ENCODE measurements around the gene TXNDC16.
"Not testable (repeated sequence)": the region's sequence is repeated elsewhere in the genome, so short reads cannot be mapped to it uniquely, and the experiment has no call there.

TXNDC16 gene, protein sequence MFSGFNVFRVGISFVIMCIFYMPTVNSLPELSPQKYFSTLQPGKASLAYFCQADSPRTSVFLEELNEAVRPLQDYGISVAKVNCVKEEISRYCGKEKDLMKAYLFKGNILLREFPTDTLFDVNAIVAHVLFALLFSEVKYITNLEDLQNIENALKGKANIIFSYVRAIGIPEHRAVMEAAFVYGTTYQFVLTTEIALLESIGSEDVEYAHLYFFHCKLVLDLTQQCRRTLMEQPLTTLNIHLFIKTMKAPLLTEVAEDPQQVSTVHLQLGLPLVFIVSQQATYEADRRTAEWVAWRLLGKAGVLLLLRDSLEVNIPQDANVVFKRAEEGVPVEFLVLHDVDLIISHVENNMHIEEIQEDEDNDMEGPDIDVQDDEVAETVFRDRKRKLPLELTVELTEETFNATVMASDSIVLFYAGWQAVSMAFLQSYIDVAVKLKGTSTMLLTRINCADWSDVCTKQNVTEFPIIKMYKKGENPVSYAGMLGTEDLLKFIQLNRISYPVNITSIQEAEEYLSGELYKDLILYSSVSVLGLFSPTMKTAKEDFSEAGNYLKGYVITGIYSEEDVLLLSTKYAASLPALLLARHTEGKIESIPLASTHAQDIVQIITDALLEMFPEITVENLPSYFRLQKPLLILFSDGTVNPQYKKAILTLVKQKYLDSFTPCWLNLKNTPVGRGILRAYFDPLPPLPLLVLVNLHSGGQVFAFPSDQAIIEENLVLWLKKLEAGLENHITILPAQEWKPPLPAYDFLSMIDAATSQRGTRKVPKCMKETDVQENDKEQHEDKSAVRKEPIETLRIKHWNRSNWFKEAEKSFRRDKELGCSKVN

GRCh38 chr14:52552063-52552988 lies at the start of gene TXNDC16, which contains the start of gene GPR137C:
Gene TXNDC16, minus strand, starts transcription at chr14:52552505. Its CDS starts 8,948 bp downstream, at chr14:52543557.
Gene GPR137C, plus strand, starts transcription at chr14:52552836. Its CDS starts 312 bp downstream, at chr14:52553148.
- DNase-seq = peak; percentile 99

GRCh38 chr14:52599974-52600373 lies 47.7 kb upstream of the TXNDC16 start:
- no peak for DNase-seq

GRCh38 chr14:52598568-52598967 lies 46.3 kb upstream of the TXNDC16 start:
- no peak for DNase-seq

DNA sequence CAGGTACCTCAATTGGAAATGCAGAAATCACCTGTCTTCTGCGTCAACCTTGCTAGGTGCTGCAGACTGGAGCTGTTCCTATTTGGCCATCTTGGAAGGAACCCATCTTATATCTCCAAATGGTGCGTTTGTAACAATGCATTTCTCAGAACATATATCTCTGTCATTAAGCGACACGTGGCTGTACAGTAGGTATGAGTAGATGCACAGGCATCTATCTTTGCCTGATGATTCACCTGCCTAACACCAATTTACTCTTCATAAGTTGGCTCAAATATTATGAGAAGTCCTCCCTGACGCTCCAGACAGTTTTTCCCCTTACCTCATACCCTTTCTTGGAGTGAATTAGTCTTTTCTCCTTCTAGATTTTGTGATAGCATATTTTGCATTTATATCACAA lies 44.6 kb upstream of the TXNDC16 start:
- no peak for DNase-seq

DNA sequence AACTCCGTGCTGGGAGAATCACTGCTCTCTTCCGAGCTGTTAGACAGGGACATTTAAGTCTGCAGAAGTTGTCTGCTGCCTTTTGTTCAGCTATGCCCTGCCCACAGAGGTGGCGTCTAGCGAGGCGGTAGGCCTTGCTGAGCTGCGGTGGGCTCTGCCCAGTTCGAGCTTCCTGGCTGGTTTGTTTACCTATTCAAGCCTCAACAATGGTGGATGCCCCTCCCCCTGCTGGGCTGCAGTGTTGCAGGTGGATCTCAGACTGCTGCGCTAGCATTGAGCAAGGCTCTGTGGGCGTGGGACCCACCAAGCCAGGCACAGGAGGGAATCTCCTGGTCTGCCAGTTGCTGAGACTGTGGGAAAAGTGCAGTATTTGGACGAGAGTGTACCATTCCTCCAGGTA lies 44.0 kb upstream of the TXNDC16 start:
- DNase-seq = no peak

DNA sequence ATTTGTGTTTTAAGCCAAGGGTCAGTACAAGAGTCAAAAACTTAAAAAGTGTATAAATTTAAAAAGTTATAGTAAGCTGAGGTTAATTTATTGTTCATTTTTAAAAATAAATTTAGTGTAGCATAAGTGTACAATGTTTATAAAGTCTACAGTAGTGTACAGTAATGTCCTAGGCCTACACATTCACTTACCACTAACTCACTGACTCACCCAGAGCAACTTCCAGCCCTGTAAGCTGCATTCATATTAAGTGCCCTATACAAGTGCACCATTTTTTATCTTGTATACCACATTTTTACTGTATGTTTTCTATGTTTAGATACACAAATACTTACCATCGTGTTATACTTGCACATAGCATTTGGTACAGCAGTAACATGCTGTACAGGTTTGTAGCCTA lies 38.0 kb upstream of the TXNDC16 start:
- DNase-seq = no peak

GRCh38 chr14:52589646-52590045 lies 37.3 kb upstream of the TXNDC16 start:
- DNase-seq = no peak

DNA sequence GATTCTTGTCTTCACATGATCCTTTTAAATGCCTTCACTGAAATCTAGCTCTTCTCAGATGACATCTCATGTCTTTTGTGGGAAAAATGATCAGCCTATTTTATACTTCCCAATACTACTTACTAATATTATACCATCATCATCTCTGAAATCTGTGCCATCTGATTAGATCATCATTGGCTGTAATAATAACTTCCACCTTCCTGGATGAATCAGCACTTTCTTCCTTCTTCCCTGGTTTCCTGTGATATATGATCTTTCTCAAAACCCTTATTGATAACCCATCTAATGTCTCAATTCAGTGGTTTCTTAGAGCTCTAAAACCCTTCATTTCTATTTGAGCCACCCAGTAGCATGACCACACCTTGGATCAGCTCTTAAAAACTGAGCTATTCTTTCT lies 31.2 kb upstream of the TXNDC16 start:
- no peak for DNase-seq

DNA sequence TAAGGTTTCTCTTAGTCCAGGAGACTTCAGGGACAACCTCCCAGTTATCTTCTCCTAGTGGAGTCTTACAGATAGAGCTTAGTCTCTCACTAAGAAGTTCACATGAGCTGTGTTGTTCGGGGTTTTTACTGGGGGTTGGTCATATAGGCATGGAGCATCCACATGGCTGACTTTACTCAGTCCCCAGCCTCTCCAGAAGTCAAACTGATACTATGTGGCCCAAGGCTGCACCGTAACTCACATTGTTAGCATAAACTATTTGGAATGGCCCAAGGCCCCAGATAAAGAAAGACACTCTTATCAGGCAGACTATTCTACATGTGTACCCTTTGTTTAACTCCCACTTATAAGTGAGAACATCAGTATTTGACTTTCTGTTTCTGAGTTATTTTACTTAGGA lies 23.6 kb upstream of the TXNDC16 start:
- no peak for DNase-seq

DNA sequence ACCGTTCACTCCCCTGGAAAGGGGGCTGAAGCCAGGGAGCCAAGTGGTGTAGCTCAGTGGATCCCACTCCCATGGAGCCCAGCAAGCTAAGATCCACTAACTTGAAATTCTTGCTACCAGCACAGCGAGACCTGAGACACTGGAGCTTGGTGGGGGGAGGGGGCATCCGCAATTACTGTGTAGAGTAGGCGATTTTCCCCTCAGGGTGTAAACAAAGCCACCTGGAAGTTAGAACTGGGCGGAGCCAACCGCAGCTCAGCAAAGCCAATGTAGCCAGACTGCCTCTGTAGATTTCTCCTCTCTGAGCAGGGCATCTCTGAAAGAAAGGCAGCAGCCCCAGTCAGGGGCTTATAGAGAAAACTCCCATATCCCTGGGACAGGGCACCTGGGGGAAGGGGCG lies 16.1 kb upstream of the TXNDC16 start:
- not testable (repeated sequence) for DNase-seq

GRCh38 chr14:52563120-52563519 lies 10.8 kb upstream of the TXNDC16 start:
- no peak for DNase-seq

DNA sequence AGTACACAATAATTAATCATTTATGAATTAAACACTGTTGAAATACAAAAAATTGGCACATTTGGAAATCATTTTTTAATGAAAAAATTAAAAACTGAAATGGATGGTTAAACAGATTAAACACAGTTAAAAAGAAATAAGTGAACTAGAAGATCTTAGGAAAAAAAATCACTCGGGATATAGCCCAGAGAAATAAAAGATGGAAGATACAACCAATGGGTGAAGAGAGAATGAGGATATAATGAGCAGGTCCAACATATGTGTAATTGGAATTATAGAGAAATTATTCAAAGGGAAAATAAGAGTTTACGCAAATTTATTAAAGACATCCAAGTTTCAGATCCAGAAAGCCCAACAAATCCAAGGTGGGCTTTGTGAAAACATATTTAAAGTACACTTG lies 6.4 kb upstream of the TXNDC16 start:
- no peak for DNase-seq

DNA sequence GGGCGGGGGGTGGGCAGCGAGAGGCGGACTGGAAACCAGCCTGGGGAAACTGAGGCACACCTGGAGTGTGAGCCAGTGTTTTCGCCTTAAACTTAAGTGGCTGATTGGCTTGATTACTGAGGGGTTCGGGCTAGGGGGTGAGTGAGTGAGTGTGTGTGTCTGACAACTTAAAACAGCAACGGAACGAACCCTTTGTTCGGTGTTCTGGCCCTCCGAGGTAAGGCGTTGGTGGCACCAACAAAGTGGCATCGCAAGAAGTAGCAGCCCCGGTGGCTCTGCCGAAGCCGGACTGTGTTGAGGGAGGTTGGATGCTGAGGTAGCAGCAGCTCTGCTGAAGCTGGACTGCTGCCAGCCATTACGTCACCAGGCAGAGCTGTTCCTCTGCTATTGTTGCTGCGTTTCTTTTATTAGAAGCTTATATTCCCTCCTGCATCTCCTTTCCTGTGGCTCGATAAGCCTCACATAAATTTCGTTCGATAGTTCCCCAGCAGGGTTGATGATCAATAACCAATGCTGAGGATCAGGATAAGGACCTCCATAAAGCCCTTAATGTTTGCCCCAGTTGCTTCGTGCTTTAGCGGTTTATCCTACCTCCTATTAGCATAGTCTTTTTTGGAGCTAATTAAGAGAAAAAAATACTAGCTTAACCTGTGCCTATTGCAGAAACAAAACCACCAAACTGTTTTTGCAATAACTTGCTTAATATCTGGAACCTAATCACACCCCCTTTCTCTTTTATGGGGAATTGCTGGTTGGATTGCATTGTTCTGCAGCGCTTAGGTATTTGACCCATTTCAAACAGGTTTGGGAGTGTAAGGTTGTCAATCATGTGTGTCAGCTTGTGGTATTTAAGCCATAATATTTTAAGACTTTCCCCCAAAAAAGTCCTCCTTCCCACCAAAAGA lies 1.6 kb upstream of the TXNDC16 start:
- DNase-seq = peak; percentile 85 to 86

- DNase-seq = peak in 1 of 2 donors; percentile 5
Observed at GRCh38 chr14:52553002-52553670, 831 bp upstream of the TXNDC16 start.

- peak in 1 of 2 donors; percentile 15 for DNase-seq
Observed at GRCh38 chr14:52551696-52552062, 626 bp downstream of the TXNDC16 start.

- no peak for DNase-seq
Observed at GRCh38 chr14:52551205-52551604, 1.1 kb downstream of the TXNDC16 start.

DNA sequence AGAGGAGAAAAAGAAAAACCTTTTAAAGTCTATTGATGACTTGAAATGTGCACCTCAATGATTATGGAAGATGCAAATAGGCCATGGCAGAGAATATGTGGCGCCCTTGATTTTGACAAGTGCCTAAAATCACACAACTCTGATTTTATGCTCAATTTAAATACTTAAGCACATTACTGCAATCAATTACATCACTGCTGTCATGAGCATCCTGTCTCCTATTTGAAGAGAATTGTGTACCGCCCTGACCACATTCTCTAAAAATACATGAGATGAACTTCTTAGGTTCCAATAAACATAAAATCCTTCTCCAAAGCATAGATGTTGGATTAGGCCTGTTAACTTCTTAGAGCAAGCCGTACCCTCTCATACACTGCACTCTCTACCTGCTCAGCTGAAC lies 1.6 kb downstream of the TXNDC16 start:
- DNase-seq = no peak

DNA sequence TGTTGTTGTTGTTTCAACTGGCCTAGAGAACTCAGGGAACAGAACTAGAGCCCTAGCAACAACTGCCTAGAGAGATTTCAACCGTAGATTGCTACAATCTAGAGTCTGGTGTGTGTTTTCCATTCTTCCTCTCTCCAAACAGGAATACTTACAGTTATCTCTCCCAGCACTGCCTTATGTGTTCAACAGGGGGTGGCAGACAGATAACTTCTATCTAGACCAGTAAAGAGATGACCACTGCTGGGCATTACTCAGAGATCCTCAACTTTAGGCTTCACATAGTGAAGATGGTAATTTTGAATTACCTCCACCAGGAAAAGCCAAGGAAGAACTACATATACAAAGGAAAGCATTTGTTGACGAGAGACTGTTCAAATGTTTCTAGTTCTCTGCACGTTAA lies 4.8 kb downstream of the TXNDC16 start:
- no peak for DNase-seq

DNA sequence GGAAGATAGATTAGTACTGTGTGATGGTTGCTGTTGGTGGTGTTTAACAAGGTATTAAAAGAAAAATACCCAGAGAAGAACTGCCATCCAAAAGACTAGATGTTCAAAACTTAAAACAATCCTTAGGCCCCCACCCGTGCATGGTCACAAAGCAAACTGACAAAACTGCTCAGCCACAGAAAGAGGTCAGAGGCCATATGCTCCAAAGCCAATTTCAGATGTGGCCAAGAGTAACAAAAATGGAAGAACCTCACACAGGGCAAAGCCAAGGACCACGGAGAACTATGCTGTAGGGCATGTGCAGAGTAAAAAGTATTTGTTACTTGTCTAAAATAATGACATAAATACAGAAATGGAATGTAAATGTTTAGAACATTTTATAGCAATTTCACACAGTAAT lies 5.3 kb downstream of the TXNDC16 start:
- DNase-seq = no peak

DNA sequence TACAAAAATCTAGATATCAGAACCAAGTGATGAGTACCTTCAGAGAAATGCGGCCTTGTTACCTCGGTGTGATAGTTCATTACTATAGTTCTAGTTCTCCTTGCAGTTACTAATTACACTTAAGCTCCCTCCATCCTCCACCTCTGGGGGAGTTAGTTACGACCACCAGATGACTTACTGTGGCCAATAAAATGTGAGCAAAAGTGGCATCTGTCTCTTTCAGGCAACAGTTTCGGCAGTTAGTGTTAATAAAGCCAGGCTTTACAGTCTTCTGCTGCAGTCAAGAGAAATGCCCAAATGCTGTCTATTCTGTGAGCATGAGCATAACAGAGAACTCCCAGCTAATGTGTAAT lies 6.0 kb downstream of the TXNDC16 start:
- DNase-seq = no peak

DNA sequence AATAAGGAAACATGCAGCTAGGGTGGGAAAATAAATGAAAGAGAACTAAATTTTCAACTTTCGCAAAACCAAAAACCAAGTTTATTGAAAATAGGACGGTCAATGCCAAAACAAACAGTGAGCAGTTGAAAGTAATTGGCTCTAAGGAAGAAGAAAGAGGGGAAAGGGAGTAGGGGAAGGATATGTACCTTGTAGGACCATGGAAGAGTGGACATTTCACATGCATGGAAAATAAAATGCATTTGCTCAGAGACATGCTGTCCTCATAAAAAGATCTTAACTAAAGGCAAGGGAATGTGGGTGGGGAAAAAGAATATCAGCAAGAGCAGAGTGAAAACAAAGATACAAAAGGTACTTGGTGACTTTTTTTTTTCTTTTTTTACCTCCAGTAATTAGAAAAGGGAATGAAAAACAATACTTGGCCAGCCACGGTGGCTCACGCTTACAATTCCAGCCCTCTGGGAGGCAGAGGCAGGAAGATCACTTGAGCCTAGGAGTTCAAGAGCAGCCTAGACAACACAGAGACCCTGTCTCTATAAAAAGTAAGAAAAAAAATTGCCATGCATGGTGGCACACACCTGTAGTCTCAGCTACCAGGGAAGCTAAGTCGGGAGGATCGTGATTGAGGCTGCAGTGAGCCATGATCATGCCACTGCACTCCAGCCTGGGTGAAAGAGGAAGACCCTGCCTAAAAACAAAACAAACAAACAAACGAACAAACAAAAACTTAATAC lies 6.6 kb downstream of the TXNDC16 start:
- no peak for DNase-seq
